HG03457 (cell line): ENCODE results near the gene CPNE4.

Experiments
- ATAC-seq: cut with Tn5 transposase; IDR thresholded peaks from one replicate; pipeline ENCODE4 v1.9.1; 2021; ENCODE audit warnings: moderate number of reproducible peaks; ENCODE audit not compliant: unreplicated experiment

Gene CPNE4

DNA sequence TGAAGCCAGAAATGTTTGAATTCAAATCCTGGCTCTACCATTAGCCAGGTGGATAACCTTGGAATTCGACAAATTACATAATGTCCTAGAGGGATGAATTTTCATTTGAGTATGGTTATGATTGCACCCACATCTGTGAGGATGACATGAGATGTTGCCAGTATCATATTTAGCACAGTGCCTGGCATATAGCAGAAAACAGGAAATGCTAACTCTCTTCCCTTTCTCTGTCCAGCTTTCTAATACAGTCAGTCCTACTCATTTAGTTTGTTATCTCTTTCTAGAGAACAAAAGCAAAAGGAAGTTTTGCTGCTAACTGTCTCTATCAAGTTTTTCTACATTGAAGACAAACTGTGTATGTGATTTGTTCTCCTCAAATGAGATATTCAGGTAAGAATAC is 231.7 kb downstream of the CPNE4 start:
- no peak for ATAC-seq

- no peak for ATAC-seq
Observed at GRCh38 chr3:131802029-131802428, 232.8 kb downstream of the CPNE4 start.

GRCh38 chr3:131801566-131801965 is 233.2 kb downstream of the CPNE4 start:
- ATAC-seq = no peak

- ATAC-seq = no peak
Observed at GRCh38 chr3:131797776-131798175, 237.0 kb downstream of the CPNE4 start.

DNA sequence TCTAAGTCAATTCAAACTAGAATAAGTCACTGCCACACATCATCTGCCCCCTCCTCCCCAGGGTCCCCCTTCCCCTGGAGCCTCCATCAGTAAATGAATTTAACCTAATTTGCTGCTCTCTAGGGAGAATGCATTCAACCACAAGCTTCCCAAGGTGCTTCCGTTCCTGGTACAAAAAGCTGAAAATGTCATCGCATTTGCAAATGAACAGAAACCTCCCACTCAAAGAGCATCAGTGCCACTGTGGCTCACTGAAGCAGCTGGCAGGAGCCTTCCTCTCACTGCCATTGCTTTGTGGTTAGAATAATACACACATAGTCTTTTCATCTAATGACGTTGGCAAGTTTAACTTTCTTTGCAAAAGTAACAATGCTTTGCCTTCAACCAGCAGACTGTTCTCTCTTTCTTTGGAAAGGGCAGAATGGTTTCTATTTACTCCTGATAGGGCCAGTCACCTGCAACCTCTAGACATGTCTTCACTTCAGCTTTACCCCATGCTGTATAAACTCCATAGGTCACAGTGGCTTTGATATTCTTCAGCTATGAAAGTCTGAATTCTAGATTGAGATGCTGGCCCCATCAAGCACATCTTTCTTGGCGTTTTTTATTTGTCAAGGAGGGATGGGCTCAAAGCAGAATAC is 238.1 kb downstream of the CPNE4 start:
- no peak for ATAC-seq

DNA sequence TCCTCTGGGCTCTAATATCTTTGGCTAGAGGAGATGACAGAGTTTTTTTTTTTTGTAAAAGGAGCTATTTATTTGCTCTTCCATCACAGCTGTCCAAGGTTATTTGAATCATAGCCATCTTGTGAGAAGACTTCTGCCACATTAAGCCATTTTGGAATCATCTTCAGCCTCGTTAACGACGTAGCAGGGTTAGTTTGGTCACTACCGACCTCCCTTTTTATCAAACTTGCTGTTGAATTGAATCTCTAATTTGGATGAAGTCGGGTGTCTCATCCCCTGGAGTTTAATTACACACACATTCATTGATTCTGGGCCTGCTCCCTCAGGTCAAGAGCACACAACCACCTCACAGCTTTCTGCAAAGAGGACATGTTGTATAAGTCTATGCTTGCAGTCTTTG is 238.7 kb downstream of the CPNE4 start:
- no peak for ATAC-seq

GRCh38 chr3:131795390-131796090 is 239.3 kb downstream of the CPNE4 start:
- ATAC-seq = peak; percentile 49

DNA sequence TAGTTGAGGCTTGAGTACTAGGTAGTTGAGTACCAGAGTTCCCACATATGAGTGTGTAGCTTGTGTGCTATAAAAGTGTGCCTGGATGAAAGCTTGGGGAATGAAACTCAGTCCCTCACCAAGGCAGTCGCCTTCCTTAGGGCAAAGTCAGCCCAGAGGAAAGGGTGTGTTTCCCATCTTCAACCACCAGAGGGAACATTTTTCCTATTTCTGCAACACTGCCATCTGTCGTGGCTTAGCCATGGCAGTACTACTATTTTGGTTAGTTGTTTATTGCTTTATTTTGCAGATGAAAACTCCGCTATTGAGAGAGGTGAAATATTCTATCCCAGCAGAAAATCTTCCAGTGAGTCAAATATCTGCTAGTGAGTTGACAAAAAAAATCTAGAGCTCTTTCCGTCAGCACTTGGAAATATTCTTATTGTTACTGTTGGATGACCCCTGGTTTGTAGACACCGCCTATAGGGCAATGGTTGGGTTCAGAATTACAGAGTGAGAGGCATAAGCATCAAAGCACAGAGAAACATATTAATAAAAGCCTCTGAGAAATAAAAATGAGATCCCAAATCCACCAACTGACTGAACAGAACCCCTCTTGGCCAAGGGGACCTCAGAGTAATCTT is 239.9 kb downstream of the CPNE4 start:
- ATAC-seq = no peak

DNA sequence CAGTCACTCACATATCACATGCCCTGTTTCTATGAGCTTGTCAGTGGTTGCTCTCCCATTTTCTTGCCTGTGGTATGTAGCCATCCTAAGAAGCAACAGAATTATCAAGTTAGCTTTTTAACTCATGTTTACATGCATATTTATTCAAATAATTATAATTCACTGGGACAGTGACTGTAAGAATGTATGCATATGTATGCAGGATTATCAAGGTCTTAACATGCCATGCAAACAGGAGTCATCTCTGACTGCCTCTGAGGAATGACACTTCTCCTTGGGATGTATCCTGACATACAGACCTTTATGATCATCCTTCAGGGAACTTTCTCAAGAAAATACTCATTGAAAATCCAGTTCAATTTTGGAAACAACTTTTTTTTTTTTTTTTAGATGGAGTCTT is 240.9 kb downstream of the CPNE4 start:
- no peak for ATAC-seq

DNA sequence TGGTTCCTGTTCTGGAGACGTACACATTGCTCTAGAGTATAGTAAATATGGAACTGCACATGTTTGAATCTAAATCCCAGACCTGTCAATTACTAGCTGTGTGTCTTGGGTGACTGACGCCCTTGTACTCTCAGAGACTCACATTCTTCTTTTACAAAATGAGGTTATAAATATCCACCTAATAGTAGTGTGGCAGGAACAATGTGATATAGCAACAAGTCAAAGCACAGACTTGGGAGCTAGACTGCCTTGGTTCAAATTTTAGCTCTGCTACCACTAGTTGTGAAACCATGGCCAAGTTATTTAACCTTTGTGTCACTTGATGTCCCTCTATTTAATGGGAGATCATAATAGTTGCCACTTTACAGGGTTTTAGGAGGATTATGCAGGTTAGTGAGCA is 245.6 kb downstream of the CPNE4 start:
- no peak for ATAC-seq

DNA sequence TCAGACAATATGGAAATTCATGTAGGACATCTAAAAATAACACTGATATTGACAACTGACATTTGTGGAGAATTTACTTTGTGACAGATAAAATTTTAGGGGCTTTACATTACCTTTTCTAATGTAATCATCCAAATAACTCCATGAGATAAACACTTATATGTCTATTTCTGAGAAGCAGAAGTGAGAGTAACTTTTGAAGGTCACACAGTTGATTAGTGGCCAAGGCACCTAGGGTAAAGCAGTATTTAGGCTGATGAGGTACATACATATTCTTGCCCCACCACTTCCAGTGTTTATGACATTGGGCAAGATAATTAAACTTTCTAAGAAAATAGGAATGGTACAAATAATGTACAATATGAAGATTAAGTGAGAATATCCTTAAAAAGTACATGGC is 248.4 kb downstream of the CPNE4 start:
- ATAC-seq = no peak

DNA sequence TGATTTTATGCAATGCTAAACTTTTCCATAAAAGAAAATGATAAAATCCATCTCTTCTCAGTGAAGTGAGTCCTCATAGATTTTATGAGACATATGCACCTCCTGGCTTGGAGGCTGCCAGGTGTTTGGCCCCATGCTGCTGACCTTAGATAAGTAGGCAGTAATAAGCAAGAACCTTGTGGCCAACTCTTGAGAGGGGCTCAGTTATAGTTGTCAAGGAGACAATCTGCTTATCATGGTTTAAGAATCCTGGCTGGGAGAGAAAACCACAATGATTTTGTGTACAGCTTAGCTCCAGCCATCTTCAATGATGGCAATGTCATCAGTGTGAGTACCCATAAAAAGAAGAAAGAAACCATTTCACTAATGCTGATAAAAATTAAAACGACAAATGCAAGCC is 252.1 kb downstream of the CPNE4 start:
- ATAC-seq = no peak

- no peak for ATAC-seq
Observed at GRCh38 chr3:131778526-131778925, 256.3 kb downstream of the CPNE4 start.

DNA sequence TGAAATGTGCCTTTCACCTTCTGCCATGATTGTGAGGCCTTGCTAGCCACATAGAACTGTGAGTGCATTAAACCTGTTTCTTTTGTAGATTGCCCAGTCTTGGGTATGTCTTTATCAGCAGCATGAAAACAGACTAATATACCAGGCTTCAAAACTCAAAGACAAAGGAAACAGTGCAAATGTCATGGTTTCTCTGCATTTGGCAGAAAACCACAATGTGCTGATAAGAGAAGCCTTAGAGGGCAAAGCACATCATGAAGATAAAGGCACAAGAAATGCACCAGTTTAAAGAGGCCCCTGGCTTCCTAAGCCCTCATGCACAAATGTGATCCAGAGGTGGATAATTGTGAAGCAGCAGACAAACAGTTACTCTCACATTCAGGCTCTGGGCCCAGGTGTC is 259.2 kb downstream of the CPNE4 start:
- ATAC-seq = no peak

DNA sequence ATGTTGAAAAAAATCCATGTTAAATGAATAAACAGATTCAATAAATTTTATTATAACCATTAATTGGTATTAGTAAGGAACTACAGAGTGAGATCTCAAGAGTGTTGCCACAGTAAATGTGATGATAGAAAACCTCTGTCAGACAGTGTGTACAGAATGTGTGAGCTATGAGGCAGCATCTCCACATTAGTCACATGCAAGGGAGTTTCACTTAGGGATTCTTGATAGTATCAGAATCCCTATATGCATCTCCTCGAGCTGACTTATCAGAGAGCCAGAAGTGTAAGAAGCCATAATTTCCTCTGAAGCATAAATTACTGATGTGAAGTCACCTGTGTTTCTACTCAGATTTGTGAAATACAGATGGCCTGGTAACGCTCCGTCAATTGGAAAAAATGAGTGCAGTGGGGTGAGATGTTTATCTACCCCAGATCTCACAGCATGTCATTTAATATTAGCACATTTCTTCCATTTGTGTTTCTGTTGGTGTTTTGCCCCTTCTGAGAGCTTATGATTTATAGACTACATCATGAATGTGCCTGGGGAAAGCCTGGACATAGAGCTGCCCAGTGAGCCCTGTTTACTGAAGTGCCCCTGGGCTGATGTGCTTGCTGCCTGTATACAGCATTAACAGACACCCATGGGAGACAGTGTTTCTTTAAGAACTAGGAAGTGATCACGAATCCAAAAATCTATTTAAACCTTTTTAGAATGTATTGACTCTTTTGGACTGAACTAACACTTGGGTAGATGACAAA is 262.4 kb downstream of the CPNE4 start:
- ATAC-seq = no peak

DNA sequence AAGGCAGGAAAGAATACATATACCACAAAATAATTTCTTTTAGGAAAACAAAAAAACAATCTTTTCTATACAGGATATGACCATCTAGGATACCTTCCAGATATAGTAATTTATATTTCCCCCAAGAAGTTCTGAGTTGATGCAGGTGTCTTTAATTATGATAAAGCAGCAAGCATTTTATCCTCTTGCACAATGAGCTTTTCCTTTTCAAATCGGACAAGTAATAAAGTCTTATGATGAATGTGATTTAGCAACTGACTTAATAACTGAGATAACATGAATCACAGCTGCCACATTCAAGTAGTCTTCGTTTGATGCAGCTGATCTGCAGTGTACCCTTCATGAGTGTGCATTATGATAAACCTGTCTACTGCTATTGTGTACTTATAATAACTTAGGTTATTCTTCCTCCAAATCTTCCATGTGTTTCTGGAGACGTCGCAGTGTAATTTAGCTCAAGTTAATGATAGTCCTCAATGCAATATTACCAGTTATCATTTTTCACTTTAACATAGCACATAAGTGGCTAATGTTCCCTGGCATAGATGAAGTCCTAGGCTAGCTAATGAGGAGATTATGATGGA is 271.7 kb downstream of the CPNE4 start:
- ATAC-seq = no peak

- ATAC-seq = no peak
Observed at GRCh38 chr3:131756405-131756804, 278.4 kb downstream of the CPNE4 start.

- ATAC-seq = no peak
Observed at GRCh38 chr3:131755380-131755779, 279.4 kb downstream of the CPNE4 start.

GRCh38 chr3:131750256-131750655 is 284.6 kb downstream of the CPNE4 start:
- no peak for ATAC-seq

- ATAC-seq = no peak
Observed at GRCh38 chr3:131749826-131750225, 285.0 kb downstream of the CPNE4 start.

DNA sequence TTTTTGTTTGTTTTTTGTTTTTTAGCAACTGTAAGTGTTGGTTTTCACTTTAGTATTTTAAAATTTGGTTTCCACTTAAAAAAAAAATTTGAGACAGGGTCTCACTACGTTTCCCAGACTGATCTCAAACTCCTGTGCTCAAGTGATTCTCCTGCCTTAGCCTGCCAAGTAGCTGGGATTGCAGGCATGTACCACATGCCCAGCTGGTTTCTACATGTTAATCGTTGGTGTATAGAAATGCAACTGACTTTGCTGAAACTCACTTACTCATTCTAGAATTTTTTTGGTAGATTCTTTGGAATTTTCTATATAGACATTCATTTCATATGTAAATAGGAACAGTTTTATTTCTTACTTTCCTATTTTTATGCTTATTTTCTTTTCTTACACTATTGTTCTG is 287.3 kb downstream of the CPNE4 start:
- no peak for ATAC-seq
